Stimulated activated CD4-positive, alpha-beta T cell treated with anti-CD3 and anti-CD28 coated beads, Interleukin-4, amount 100 ng/mL, for 24 hours (primary cell): Measurements from ENCODE around the gene TRAPPC2B.
"Not testable (repeated sequence)": the region's sequence is repeated elsewhere in the genome, so short reads cannot be mapped to it uniquely, and the experiment has no call there.

Source experiments
- DNase-seq: peaks from one replicate; pipeline ENCODE4 v3.0.0-alpha.2; 2020

The TRAPPC2B gene

DNA sequence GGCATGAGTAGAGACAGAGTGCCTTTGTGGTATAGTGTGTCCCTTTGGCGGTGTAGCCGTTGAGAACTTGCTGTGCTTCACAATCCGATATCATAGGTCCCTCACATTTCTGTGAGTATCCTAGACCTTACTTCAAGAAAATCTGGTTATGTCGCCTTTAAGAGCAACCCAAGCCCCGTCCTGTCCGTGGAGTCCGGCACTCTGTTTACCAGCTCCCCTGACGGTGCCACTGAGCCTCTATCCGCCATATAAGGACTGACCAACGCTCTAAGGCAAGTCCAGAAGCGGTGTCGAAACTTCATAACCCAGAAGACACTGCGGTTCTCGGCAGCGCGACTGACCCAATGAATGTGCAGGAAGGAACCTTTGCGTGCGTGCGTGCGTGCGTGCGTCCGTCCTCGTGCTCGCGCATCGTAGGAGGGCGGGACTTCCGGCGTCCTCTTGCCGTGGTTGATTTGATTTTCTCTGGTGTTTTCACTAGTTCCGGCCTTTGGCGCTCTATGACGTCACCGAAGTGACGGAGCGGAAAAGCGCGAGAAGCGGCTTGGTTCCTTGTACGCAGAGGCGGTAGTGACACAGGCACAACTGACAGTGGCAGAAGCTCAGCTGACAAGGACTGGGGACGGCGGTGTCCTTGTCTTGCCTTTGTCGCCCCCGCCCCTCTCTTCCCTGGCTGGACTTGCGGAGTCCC lies at the start of gene TRAPPC2B, which contains the start of gene ZNF547:
Gene TRAPPC2B, plus strand, starts transcription at position 555 of the 691 bp plus-strand sequence. CDS start 1,283 bp downstream, outside the sequence.
Gene ZNF547, plus strand, starts transcription at position 555 of the 691 bp plus-strand sequence. CDS start 5,005 bp downstream, outside the sequence.
- DNase-seq, result peak; percentile 99

DNA sequence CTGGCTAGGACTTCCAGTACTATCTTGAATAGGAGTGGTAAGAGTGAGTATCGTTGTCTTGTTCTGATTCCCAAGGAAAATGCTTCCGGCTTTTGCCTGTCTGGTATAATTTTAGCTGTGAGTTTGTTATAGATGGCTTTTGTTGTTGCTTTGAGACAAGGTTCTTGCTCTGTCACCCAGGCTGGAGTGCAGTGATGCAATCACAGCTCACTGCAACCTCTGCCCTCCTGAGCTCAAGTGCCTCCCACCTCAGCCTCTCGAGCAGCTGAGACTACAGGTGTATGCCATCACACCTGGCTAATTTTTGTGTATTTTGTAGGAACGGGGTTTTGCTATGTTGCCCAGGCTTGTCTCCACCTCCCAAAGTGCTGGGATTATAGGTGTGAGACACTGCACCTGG lies 49.2 kb upstream of the TRAPPC2B start:
- DNase-seq, result no peak

DNA sequence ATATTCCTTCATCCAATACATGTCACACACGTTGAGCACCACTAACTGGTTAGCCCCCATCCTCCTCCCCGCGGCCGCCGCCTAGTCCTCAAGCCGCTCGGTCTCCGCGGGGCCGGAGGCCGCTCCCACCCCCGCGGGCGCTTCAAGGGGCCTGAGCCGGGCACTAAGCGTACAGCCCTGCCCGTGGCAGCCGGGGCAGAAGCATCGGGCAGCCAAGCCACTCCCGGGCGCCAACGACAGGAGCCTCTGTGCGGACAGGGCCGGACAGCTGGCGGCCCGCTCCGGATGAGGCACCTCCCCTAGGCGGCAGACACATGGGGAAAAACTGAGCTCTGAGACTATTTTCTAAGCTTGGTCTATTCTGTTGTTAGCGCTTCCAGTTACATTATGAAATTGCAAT lies 45.8 kb upstream of the TRAPPC2B start:
- DNase-seq, result no peak

DNA sequence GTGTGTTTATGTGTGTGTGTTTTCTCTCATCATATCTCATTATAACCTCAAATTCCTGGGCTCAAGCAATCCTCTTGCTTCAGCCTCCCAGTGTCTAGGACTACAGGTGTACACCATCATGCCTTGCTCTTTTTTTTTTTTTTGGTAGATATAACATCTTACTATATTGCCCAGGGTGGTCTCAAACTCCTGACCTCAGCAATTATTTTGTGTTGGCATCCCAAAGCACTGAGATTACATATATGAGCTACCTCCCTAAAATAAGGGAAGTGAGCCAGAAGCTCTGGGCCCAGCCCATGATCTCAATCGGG lies 43.5 kb upstream of the TRAPPC2B start:
- DNase-seq, result no peak

DNA sequence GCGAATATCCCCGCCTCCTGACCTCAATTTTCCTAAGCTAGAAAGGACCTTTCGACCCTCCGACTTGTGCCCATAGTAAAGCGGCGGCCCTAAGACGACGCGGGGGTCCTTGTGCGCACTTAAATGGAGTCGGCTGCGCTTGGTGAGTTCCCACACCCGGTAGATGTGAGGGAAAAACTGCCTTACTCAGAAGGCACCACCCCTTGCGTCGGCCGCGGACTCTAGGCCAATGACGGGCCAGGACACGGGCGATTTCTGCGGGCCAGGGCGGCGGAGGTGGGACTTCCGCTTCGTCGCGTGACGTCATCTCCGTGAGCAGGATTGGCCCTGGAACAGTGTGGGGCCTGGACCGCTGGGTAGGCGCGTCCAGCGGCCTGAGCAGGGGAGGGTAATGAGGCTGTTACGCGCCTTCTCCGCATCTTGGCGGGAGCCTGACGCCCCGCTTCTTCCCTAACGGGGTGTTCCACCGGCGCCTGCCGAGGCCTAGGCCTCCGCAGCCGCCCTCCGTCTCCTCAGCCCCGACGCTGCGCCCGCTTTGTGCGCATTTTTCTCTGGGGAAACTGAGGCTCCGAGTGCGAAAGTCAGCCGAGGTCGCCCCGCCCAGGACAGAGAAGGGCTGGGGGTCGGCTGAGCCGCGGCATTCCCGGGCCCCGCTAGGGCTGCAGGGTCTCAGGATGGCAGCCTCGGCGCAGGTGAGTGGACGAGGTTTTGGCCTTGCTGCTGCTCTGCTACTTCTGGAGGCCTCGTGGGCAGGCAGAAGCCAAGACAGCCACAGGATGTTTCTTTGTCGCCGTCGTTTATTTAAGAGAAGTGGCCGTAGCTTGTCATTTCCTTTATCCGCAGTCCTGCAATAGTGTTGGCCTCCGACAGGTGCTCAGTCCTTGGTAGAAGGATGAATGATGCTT lies 42.9 kb upstream of the TRAPPC2B start, which contains the start of gene ZNF543:
Gene ZNF543, plus strand, starts transcription at position 293 of the 905 bp plus-strand sequence. Its CDS starts 382 bp downstream, at position 675.
- peak; percentile 95 for DNase-seq

DNA sequence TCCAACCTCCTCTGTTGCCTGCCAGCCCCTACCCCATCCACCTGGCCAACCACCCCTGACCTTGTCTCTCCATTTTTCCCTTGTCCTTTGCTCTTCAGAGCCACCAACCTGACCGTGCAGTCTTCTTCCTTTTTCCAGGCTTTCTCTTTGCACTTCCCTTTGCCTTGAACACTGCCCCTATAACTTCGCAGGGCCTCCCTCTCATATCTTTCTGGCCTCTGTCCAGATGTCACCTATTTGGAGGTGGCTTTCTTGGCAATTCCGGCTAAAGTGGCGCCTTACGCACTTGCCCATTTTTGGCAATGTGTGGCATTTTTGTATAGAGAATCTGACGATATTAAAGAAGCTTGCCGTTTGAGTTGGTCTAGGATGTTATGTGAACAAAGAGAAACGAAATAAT lies 42.2 kb upstream of the TRAPPC2B start:
- no peak for DNase-seq

DNA sequence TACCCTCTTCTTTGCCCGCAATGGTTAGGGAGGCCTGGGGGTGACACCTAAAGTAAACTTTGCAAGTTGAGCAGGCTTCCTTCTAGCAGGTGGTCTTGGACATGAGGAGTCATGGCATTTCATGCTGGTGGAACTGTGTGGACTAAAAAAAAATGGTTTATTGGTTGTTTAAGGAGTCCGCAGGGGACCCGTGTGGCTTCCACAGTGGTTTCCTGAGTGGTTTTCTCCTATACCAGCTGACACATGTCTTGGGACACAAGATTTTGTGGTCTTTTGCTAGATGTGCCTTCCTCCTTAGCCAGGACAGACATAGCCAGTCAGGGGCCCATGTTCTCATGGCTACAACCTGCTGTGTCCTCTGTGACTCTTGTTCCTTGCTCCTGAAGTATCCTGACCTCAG lies 41.6 kb upstream of the TRAPPC2B start:
- DNase-seq, result no peak

DNA sequence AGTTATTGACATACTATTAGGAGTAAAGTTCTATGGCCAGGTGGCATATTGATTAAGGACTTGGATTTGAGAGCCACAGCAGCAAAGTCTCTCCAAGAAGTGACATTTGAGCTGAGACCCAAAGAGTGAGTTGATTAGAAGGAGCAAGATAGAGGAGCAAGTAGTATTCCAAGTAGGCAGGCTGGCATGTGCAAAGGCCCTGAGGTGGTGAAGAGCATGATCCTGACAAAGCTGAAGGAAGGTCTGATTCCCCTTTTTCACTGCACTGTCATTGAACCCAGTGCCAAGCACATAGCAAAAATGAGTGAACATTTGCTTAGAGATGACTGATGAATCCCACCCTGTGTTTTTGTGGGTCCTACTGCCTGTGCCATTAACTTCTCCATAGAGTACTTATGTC lies 38.4 kb upstream of the TRAPPC2B start:
- no peak for DNase-seq

DNA sequence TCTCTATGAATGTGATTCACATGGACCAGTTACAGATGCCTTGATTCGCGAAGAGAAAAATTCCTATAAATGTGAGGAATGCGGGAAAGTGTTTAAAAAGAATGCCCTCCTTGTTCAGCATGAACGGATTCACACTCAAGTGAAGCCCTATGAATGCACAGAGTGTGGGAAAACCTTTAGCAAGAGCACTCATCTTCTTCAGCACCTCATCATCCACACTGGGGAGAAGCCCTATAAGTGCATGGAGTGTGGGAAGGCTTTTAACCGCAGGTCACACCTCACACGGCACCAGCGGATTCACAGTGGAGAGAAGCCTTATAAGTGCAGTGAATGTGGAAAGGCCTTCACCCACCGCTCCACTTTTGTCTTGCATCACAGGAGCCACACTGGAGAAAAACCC lies 35.4 kb upstream of the TRAPPC2B start:
- DNase-seq, result no peak

DNA sequence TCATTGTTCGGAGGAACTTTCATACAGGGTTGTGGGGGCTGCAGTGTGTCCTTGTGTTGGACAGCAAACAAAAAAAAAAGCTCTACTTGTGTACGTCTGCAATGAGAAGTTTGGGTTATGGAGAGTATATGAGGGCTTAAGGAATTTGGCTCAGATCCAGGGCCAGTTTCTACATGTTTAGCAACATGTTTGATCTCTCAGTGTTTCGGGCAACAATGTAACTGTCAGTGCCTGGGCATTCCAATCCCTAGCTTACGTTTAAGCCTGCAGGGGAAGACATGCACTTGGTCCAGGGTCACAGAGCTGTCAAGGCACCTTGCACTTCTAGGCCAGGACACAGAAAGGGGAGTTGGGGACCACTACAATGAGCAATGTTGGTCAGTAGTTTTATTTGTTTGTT lies 29.2 kb upstream of the TRAPPC2B start:
- DNase-seq, result no peak

DNA sequence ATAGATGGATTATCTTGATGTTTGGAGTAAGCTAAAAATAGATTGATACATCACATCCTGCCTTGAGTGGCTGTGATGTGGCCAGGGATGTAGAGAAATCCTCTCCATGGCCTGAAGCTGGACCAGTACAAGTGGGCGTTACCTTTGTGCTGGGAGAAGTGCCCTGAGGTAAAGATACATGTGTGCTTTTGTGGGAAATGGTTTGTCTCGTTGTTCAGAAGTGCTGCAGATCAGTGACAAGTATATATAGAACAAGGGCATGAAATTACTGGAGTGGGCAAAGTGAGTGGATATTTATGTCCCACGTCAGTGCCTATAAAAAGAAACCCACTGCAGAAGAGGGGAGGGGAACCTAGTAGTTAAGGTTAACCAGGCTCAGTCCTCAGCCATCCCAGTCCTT lies 24.5 kb upstream of the TRAPPC2B start:
- DNase-seq, result no peak

DNA sequence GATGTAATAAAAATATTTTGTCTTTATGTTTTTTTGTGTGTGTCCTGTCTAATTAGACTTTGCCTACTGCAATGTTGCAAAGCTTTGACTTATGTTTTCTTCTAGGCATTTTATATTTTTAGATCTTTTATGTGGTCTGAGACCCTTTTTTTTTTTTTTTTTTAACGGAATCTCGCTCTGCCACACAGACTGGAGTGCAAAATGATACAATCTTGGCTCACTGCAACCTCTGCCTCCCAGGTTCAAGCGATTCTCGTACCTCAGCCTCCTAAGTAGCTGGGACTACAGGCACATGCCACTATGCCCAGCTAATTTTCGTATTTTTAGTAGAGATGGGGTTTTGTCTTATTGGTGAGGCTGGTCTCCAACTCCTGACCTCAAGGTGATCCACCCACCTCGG lies 20.8 kb upstream of the TRAPPC2B start:
- no peak for DNase-seq

DNA sequence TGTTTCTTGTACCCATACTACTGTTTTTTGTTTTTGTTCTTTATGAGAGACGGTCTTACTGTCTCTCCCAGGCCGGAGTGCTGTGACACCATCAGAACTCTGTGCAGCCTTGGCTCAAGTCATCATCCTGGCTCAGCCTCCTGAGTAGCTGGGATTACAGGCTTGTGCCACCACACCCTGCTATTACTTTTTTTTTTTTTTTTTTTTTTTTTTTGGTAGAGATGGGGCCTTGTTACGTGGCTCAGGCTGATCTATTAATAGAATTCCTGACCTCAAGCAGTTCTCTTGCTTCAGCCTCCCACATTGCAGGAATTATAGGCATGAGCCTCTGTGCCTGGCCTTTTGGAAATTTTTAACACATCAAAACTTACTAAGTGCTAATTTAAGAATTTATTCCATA lies 15.2 kb upstream of the TRAPPC2B start:
- no peak for DNase-seq

DNA sequence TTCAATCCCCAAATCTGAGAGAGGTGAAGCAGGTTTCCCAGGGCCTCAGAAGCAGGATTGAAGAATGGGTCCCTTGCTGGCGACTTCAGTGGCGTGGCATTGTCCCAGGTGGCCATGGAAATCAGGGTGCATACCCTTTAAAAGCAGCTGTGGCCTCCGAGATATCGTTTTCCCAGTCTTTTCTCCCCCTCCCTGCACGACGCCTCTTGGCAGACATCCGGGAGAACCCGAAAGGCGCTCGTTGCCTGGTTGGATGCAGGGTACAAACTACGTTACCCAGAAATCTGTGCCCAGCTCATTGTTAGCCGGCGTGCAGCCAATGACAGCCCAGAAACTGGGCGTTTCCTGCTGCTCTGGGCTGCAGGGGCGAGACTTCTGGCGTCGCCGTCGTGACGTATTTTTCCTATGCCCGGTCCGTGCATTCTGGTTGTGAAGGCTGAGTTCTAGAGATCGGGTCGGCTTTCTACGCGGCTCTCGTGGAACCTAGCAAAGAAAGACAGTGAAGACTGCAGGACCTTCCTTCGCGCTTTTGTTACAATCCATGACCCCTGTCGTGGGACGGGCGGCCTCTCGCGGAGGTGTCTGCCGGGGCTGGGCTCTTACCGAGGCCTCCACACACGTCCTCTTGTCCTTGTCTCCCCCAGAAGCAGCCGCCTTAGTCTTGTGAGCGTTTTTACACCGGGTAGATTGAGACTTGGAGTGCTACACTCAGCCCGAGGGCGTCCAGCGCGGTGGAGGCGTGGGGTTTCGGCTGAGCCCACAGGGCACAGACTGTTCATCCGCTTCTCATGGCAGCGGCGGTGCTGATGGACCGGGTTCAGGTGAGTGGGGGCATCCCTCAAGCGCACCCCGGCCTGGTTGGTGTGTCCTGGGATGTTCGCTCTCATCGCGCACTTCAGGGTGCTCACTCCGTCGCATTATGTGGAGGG lies 12.2 kb upstream of the TRAPPC2B start, which contains the start of gene ZNF304:
Gene ZNF304, plus strand, starts transcription at position 395 of the 929 bp plus-strand sequence. Its CDS starts 394 bp downstream, at position 789.
- peak; percentile 84 for DNase-seq

DNA sequence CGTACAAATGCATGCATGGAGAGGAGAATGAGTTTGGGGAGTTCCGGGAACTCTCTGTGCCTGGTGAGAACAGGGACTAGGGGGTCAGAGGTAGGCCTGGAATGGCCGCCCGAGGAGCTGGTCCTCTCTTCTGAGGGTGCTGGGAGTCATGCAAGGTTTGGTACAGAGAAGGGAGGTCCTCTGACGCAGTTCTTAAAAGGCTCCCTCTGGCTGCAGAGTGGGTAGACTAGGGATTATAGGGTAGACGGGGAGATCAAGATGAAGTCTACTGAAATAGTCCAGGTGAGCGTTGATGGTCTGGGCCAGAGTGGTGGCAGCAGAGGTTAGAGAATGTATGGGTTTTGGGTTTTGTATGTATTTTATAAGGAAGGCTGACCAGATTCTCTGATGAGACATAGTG lies 11.5 kb upstream of the TRAPPC2B start:
- no peak for DNase-seq

DNA sequence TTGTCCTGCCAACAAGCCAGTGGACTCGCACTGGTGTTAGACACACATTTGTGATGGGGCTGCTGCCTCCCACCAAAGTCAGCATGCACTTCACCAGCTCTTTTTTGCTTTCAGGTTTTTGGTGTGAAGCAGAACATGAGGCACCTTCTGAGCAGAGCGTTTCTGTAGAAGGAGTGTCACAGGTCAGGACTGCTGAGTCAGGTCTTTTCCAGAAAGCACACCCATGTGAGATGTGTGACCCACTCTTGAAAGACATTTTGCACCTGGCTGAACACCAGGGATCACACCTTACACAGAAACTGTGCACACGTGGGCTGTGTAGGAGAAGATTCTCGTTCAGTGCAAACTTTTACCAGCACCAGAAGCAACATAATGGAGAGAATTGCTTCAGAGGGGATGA lies 7.4 kb upstream of the TRAPPC2B start:
- no peak for DNase-seq

DNA sequence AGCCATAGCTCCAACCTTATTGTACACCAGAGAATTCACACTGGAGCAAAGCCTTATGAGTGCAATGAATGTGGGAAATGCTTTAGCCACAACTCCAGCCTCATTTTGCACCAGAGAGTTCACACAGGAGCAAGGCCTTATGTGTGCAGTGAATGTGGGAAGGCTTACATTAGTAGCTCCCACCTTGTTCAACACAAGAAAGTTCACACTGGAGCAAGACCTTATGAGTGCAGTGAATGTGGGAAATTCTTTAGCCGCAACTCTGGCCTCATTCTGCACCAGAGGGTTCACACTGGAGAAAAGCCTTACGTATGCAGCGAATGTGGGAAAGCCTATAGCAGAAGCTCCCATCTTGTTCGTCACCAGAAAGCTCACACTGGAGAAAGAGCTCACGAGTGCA lies 5.9 kb upstream of the TRAPPC2B start:
- DNase-seq, result no peak

DNA sequence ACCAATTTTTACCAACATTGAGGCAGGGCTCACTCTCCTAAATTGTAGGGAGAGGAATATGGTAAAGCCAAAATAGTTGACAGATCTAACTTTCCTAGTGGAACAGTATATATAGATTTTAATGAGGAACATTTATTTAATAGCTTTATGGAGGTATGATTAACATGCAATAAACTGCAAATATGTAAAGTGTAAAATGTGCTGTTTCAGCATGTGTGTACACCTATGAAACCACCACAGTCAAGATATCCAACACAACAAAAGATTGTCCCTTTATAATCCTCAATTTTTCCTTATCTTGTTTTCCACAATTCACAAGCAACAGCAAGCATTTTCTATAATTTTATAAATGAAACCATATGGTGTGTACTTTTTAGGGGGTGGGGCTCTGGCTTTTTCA lies 4.1 kb upstream of the TRAPPC2B start:
- DNase-seq, result no peak

DNA sequence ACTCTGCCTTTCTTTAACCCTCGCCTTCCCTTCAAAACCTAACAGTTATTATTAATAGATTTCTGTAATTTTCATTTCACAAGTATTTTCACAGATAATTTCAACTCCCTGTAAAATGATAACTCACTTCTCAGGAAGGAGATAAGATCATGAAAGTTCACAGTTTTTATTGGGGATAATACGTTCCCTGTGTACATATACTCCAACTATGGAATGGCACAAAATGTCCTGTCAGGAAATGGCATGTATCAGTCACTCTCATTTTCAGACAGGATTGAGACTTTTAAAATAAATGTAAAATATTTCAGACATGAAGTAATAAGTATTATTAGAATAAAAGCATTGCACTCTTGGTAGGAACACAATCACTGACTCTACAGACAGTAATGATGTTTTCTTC lies 932 bp upstream of the TRAPPC2B start:
- no peak for DNase-seq

DNA sequence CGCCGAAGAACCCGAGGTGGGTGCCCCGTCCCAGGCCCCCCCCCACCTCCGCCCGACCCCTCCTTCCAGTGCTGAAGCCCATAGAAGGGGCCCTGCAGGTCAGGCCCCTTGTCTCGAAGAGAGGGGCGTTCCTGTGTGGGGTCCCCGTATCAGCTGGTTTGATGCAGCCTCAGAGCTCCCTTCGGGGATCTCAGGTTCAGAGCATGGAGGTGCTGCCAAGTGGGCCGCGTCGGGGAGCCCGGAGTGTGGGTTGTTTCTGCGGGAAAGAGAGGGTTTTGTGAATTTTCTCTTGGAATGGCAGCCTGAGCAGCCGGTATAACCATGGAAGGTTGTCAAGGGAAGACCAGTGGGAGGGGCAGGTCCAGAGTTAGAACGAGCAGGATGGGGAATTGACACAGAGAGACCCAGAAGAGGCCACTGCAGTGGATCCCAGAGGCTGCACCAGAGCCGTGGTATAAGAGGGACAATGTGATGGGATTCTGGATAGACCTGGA lies 384 bp downstream of the TRAPPC2B start:
- DNase-seq, result no peak

DNA sequence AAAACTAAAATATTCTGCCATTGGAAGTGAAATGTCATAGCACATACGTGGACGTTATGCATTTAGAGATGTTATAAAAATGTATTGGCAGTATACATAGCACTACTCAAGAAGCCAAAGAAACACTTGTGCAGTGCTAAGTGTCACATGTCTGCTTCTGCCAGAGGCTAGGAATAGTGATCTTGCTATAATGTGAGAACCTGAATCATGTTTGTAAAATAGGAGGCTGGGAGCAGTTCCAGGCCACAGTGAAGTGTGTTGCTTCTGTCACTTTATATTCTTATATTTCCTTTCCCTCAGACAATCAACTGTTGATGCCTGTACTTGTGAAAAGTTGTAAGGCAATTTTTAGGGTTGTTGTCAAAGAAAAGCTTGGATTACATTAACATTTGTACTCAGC lies 3.4 kb downstream of the TRAPPC2B start:
- DNase-seq, result no peak

DNA sequence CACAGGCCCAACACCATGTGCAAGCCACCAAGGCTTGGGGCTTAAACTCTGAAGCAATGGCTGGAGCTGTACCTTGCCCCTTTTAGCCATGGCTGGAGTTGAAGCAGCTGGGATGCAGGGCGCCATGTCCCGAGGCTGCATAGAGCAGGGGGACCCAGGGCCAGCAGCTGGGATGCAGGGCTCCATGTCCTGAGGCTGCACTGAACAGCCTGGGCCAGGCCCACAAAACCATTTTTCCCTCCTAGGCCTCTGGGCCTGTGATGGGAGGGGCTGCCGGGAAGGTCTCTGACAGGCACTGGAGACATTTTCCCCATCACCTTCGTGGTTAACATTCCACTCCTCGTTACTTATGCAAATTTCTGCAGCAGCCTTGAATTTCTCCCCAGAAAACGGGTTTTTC lies 10.8 kb downstream of the TRAPPC2B start:
- DNase-seq, result no peak

DNA sequence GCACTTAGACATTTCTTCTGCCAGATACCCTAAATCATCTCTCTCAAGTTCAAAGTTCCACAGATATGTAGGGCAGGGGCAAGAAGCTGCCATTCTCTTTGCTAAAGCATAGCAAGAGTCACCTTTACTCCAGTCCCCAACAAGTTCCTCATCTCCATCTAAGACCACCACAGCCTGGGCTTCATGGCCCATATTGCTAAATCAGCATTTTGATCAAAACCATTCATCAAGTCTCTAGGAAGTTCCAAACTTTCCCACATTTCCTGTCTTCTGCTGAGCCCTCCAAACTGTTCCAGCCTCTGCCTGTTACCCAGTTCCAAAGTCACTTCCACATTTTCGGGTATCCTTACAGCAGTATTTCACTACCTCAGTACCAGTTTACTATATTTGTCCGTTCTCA lies 11.3 kb downstream of the TRAPPC2B start:
- not testable (repeated sequence) for DNase-seq
